Measurements from ENCODE around the gene TRPC4AP. TPM values are rescaled to one million over a fixed set of nuclear protein-coding genes. Genes with fewer than 3 reads are reported as not detected.

TRPC4AP gene
- total RNA-seq, 4 donors from 2014 or later: 53.3 to 76.8 (median 73.5) TPM

GRCh38 chr20:34989670-34990069 is 102.9 kb downstream of the TRPC4AP start:
- DNase-seq: no peak
- intact Hi-C loops (cut with DNase I): no loop called here
- Histone ChIP-seq H3K4me3 (replicated peaks in 1 of 3) (no peak overlapping the region), H3K4me1 (no peaks in the 10 kb centered on the region), H3K9me3 (no peaks in the 10 kb centered on the region), H3K27ac (no peak overlapping the region), H3K27me3 (no peaks in the 10 kb centered on the region), H3K36me3 (peaks cover 11 to 15% of the 10 kb centered on the region in 2 donors)
- TF ChIP-seq POLR2A (IDR thresholded peaks at IDR 0.05) (no peak), CTCF (IDR thresholded peaks at IDR 0.05) (no peak)
- 78 to 95% methylated on average over 10 to 11 of the region's 14 CpGs for WGBS, 2 donors

- Histone ChIP-seq H3K4me1 (no peaks in the 10 kb centered on the region), H3K9me3 (no peaks in the 10 kb centered on the region), H3K36me3 (peaks cover 10 to 12% of the 10 kb centered on the region in 2 donors), H3K4me3 (replicated peaks in 1 of 3) (no peak overlapping the region), H3K27ac (no peak overlapping the region), H3K27me3 (no peaks in the 10 kb centered on the region)
- DNase-seq: no peak
- TF ChIP-seq POLR2A (IDR thresholded peaks at IDR 0.05) (no peak), CTCF (IDR thresholded peaks at IDR 0.05) (no peak)
- intact Hi-C loops (cut with DNase I): no loop called here
- 93 to 95% methylated on average over 4 of the region's 4 CpGs for WGBS, 2 donors
These were observed 103.5 kb downstream of the TRPC4AP start for GRCh38 chr20:34989118-34989517.

GRCh38 chr20:34988191-34988540 is 104.4 kb downstream of the TRPC4AP start:
- 82 to 84% methylated on average over 11 to 12 of the region's 12 CpGs for WGBS, 2 donors
- DNase-seq: no peak
- no peaks in the 10 kb centered on the region for H3K27me3 ChIP-seq
- no peak overlapping the region for H3K27ac ChIP-seq
- H3K9me3 ChIP-seq: no peaks in the 10 kb centered on the region
- H3K36me3 ChIP-seq: peaks cover under 1 to 3% of the 10 kb centered on the region in 2 donors
- no peak overlapping the region for H3K4me3 ChIP-seq (replicated peaks in 1 of 3)
- peaks cover 0 to 7% of the 10 kb centered on the region in 2 donors for H3K4me1 ChIP-seq
- intact Hi-C loops (cut with DNase I): no loop called here
- TF ChIP-seq POLR2A (IDR thresholded peaks at IDR 0.05) (no peak), CTCF (IDR thresholded peaks at IDR 0.05) (no peak)

- WGBS, 2 donors: 64 to 69% methylated on average over 7 to 10 of the region's 15 CpGs
- Histone ChIP-seq H3K9me3 (no peaks in the 10 kb centered on the region), H3K27me3 (no peaks in the 10 kb centered on the region), H3K4me1 (peaks cover 0 to 7% of the 10 kb centered on the region in 2 donors), H3K36me3 (no peaks in the 10 kb centered on the region), H3K27ac (no peak overlapping the region), H3K4me3 (replicated peaks in 1 of 3) (no peak overlapping the region)
- DNase-seq: no peak
- intact Hi-C loops (cut with DNase I): no loop called here
- no peak for TF ChIP-seq CTCF (IDR thresholded peaks at IDR 0.05)
These were observed 105.1 kb downstream of the TRPC4AP start for GRCh38 chr20:34987288-34988190.

Measured in thyroid gland (tissue), 4 donors.